GM23338 (cell line): Measurements from ENCODE around the gene ARMC7. TPM values are rescaled to one million over a fixed set of nuclear protein-coding genes. Genes with fewer than 3 reads are reported as not detected.

Experiments
- ATAC-seq: fragments of 200-7000 bp; cut with Tn5 transposase; 3 replicates; pipeline ENCODE4 v1.9.1; 2020
- DNase-seq: peaks from one replicate; pipeline ENCODE4 v3.0.0-alpha.2; 2015; ENCODE audit warnings: low spot score
- H2AFZ ChIP-seq: fragments of 200-600 bp; sonication (generic); 2 replicates; pipeline ENCODE4 v1.8.0; 2016; ENCODE audit warnings: antibody characterized with exemption, mild to moderate bottlenecking, moderate library complexity
- H3F3A ChIP-seq: fragments of 200-600 bp; sonication (generic); replicated peaks from 2 replicates; pipeline ENCODE4 v1.8.0; 2017; ENCODE audit warnings: antibody characterized with exemption, mixed run types, low read depth
- H3K27ac ChIP-seq: fragments of 200-600 bp; sonication (generic); 2 replicates; pipeline ENCODE4 v1.6.1; 2016; ENCODE audit warnings: low read depth
- H3K27me3 ChIP-seq: fragments of 200-600 bp; sonication (generic); 2 replicates; pipeline ENCODE4 v1.8.0; 2016; ENCODE audit warnings: mild to moderate bottlenecking, mixed run types, moderate library complexity; ENCODE audit not compliant: insufficient read depth
- H3K36me3 ChIP-seq: fragments of 200-600 bp; sonication (generic); 2 replicates; pipeline ENCODE4 v1.8.0; 2016; ENCODE audit warnings: mild to moderate bottlenecking; ENCODE audit not compliant: insufficient read depth
- H3K4me1 ChIP-seq: fragments of 200-600 bp; sonication (generic); 2 replicates; pipeline ENCODE4 v1.8.0; 2016; ENCODE audit warnings: mild to moderate bottlenecking, moderate library complexity; ENCODE audit not compliant: insufficient read depth
- H3K4me2 ChIP-seq: fragments of 200-600 bp; sonication (generic); 2 replicates; pipeline ENCODE4 v1.7.1; 2017; ENCODE audit warnings: mixed run types
- H3K4me3 ChIP-seq: fragments of 200-600 bp; sonication (generic); 2 replicates; pipeline ENCODE4 v1.6.1; 2016; ENCODE audit warnings: mixed run types
- H3K79me2 ChIP-seq: fragments of 200-600 bp; sonication (generic); replicated peaks from 2 replicates; pipeline ENCODE4 v1.8.0; 2017; ENCODE audit warnings: mild to moderate bottlenecking; ENCODE audit not compliant: insufficient read depth
- H3K9me2 ChIP-seq: fragments of 200-600 bp; sonication (generic); 2 replicates; pipeline ENCODE4 v1.8.0; 2017; ENCODE audit not compliant: insufficient read depth
- H4K20me1 ChIP-seq: fragments of 200-600 bp; sonication (generic); replicated peaks from 2 replicates; pipeline ENCODE4 v1.8.0; 2017; ENCODE audit warnings: mild to moderate bottlenecking; ENCODE audit not compliant: insufficient read depth
- H3K27ac Mint-ChIP-seq: 2 replicates; pipeline ENCODE4 v1.8.0; 2020; ENCODE audit warnings: inconsistent platforms, mild to moderate bottlenecking, moderate library complexity, mixed read lengths
- H3K27me3 Mint-ChIP-seq: 3 replicates; pipeline ENCODE4 v1.8.0; 2022; ENCODE audit warnings: low read depth, mild to moderate bottlenecking, moderate library complexity, mixed read lengths, inconsistent platforms; ENCODE audit not compliant: insufficient read depth, poor library complexity
- H3K36me3 Mint-ChIP-seq: 3 replicates; pipeline ENCODE4 v1.8.0; 2021; ENCODE audit warnings: low read depth, mild to moderate bottlenecking, inconsistent platforms, moderate library complexity, mixed read lengths
- H3K4me1 Mint-ChIP-seq: 3 replicates; pipeline ENCODE4 v1.8.0; 2020; ENCODE audit warnings: mild to moderate bottlenecking, inconsistent platforms, mixed read lengths
- H3K4me3 Mint-ChIP-seq: 3 replicates; pipeline ENCODE4 v1.8.0; 2021; ENCODE audit warnings: moderate library complexity, mild to moderate bottlenecking, inconsistent platforms, mixed read lengths
- H3K9me3 Mint-ChIP-seq: 3 replicates; pipeline ENCODE4 v1.8.0; 2020; ENCODE audit warnings: moderate library complexity, mild to moderate bottlenecking, inconsistent platforms, mixed read lengths
- CREB1 ChIP-seq: fragments of 250-450 bp; sonication (Bioruptor Pico); IDR thresholded peaks from 2 replicates; pipeline ENCODE4 v1.5.0; 2020; ENCODE audit warnings: low read depth, mild to moderate bottlenecking, moderate library complexity
- EZH2 ChIP-seq: fragments of 200-600 bp; sonication (generic); IDR thresholded peaks from one replicate; pipeline ENCODE4 v1.8.0; 2017; ENCODE audit warnings: antibody characterized with exemption, mild to moderate bottlenecking, low read depth; ENCODE audit not compliant: unreplicated experiment
- EZH2phosphoT487 ChIP-seq: fragments of 200-600 bp; sonication (generic); IDR thresholded peaks from one replicate; pipeline ENCODE4 v1.8.1; 2018; ENCODE audit warnings: antibody characterized with exemption; ENCODE audit not compliant: unreplicated experiment
- JUNB ChIP-seq: IDR thresholded peaks from one replicate; pipeline ENCODE4 v1.6.1; 2016; ENCODE audit warnings: antibody characterized with exemption; ENCODE audit not compliant: unreplicated experiment
- NANOG ChIP-seq: IDR thresholded peaks from 2 replicates; pipeline ENCODE4 v1.6.1; 2016; ENCODE audit warnings: antibody characterized with exemption, borderline replicate concordance
- POLR2AphosphoS5 ChIP-seq: IDR thresholded peaks from 2 replicates; pipeline ENCODE4 v1.6.1; 2016; ENCODE audit warnings: antibody characterized with exemption, low read depth
- STAT1 ChIP-seq: IDR thresholded peaks from one replicate; pipeline ENCODE4 v1.6.1; 2016; ENCODE audit warnings: antibody characterized with exemption; ENCODE audit not compliant: unreplicated experiment
- ZNF114 ChIP-seq: fragments of 250-450 bp; sonication (Bioruptor Pico); IDR thresholded peaks from 2 replicates; pipeline ENCODE4 v1.5.0; 2020; ENCODE audit warnings: mild to moderate bottlenecking, moderate library complexity
- ZNF331 ChIP-seq: fragments of 250-450 bp; sonication (Bioruptor Pico); IDR thresholded peaks from 2 replicates; pipeline ENCODE4 v1.5.0; 2020; ENCODE audit warnings: low read depth, mild to moderate bottlenecking, moderate library complexity
- polyA plus RNA-seq: library from polyadenylated mRNA; unstranded; fragments of >200 nt; fragmentation: Nextera tagmentation; extraction: Ambion mirVana; gene quantifications from 2 replicates; pipeline ENCODE4 v1.2.1, GENCODE V29; 2016
- total RNA-seq: library from RNA; depleted of rRNA; stranded (reverse); fragments of >200 nt; shearing (Covaris generic); gene quantifications from 2 replicates; pipeline ENCODE4 v1.2.3, GENCODE V29; 2014
- TF ChIP-seq, protein P1 (sequence below): IDR thresholded peaks from one replicate; pipeline ENCODE4 v1.6.1; 2018; ENCODE audit warnings: antibody characterized with exemption; ENCODE audit not compliant: unreplicated experiment
- TF ChIP-seq, protein P2 (sequence below): IDR thresholded peaks from 2 replicates; pipeline ENCODE4 v1.6.1; 2016; ENCODE audit warnings: antibody characterized with exemption
- TF ChIP-seq, protein P3 (sequence below), 2 experiments: fragments of 200-600 bp in 1 of 2; sonication (generic) in 1 of 2; conservative IDR thresholded peaks; 2 replicates each; pipeline versions ENCODE4 v1.5.1 to v1.6.1; 2016 to 2017; ENCODE audit warnings: antibody characterized with exemption in 2 of 2, low read depth in 2 of 2, mild to moderate bottlenecking in 2 of 2, moderate library complexity in 1 of 2

ARMC7 gene
- total and polyA plus RNA-seq, 2 experiments from 2014 or later: 5.6 to 8.4 TPM

DNA sequence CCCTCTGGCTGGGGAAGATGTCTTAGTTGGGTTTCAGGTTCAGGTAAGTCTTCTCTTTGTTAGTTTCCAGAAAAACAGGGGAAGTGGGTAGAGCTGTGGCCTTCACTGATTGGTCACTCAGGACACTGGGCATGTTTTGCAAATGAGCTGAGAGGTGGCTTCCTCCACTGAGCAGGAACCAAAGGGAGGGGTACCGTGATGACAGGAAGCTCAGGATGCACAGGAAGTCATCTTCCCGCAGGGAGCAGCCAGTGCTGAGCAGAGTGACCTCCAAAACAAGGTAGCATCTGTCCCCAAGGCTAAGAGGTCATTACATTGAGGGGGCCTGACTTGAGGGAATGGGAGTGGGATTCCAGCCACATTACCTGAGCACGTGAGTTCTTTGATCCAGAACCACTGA is 16.2 kb downstream of the ARMC7 start (continued):
- TF ChIP-seq, protein P1, sequence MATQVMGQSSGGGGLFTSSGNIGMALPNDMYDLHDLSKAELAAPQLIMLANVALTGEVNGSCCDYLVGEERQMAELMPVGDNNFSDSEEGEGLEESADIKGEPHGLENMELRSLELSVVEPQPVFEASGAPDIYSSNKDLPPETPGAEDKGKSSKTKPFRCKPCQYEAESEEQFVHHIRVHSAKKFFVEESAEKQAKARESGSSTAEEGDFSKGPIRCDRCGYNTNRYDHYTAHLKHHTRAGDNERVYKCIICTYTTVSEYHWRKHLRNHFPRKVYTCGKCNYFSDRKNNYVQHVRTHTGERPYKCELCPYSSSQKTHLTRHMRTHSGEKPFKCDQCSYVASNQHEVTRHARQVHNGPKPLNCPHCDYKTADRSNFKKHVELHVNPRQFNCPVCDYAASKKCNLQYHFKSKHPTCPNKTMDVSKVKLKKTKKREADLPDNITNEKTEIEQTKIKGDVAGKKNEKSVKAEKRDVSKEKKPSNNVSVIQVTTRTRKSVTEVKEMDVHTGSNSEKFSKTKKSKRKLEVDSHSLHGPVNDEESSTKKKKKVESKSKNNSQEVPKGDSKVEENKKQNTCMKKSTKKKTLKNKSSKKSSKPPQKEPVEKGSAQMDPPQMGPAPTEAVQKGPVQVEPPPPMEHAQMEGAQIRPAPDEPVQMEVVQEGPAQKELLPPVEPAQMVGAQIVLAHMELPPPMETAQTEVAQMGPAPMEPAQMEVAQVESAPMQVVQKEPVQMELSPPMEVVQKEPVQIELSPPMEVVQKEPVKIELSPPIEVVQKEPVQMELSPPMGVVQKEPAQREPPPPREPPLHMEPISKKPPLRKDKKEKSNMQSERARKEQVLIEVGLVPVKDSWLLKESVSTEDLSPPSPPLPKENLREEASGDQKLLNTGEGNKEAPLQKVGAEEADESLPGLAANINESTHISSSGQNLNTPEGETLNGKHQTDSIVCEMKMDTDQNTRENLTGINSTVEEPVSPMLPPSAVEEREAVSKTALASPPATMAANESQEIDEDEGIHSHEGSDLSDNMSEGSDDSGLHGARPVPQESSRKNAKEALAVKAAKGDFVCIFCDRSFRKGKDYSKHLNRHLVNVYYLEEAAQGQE: no peak
- no peak for TF ChIP-seq STAT1
- TF ChIP-seq EZH2phosphoT487: no peak
- TF ChIP-seq NANOG: no peak
- TF ChIP-seq, protein P2, sequence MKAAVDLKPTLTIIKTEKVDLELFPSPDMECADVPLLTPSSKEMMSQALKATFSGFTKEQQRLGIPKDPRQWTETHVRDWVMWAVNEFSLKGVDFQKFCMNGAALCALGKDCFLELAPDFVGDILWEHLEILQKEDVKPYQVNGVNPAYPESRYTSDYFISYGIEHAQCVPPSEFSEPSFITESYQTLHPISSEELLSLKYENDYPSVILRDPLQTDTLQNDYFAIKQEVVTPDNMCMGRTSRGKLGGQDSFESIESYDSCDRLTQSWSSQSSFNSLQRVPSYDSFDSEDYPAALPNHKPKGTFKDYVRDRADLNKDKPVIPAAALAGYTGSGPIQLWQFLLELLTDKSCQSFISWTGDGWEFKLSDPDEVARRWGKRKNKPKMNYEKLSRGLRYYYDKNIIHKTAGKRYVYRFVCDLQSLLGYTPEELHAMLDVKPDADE: no peak
- no peak for TF ChIP-seq JUNB
- TF ChIP-seq, protein P3, sequence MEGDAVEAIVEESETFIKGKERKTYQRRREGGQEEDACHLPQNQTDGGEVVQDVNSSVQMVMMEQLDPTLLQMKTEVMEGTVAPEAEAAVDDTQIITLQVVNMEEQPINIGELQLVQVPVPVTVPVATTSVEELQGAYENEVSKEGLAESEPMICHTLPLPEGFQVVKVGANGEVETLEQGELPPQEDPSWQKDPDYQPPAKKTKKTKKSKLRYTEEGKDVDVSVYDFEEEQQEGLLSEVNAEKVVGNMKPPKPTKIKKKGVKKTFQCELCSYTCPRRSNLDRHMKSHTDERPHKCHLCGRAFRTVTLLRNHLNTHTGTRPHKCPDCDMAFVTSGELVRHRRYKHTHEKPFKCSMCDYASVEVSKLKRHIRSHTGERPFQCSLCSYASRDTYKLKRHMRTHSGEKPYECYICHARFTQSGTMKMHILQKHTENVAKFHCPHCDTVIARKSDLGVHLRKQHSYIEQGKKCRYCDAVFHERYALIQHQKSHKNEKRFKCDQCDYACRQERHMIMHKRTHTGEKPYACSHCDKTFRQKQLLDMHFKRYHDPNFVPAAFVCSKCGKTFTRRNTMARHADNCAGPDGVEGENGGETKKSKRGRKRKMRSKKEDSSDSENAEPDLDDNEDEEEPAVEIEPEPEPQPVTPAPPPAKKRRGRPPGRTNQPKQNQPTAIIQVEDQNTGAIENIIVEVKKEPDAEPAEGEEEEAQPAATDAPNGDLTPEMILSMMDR (conservative IDR thresholded peaks at IDR 0.05; ENCODE audit: low read depth in 2 of 2): no peak
- no peak for TF ChIP-seq POLR2AphosphoS5
- no peak for TF ChIP-seq EZH2
- TF ChIP-seq ZNF114: no peak

DNA sequence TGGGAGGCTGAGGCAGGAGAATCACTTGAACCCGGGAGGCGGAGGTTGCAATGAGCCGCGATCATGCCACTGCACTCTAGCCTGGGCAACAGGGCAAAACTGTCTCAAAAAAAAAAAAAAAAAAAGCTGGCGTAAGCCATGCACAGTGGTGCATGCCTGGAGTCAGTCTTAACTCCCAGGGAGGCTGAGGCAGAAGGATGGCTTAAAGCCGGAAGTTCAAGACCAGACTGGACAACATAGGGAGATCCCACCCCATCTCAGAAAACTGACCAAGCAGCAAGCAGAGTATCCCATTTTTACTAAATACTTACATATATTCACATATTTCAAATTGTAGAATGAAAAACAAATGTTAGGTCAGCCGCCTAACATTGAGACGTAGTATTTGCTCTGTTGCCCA is 17.2 kb downstream of the ARMC7 start:
- Histone ChIP-seq H3K4me1 (peaks cover 10% of the 10 kb centered on the region), H3K36me3 (no peaks in the 10 kb centered on the region), H3K27ac (no peak overlapping the region), H4K20me1 (peaks cover 4% of the 10 kb centered on the region; the same call in 1 of the 2 replicates), H3K79me2 (peaks cover 7% of the 10 kb centered on the region), H3K4me3 (no peak overlapping the region), H2AFZ (no peak overlapping the region), H3F3A (peaks cover 27% of the 10 kb centered on the region), H3K27me3 (no peaks in the 10 kb centered on the region), H3K9me2 (0 out of 2 replicates have a peak, but pooled peaks cover 4% of the 10 kb centered on the region), H3K4me2 (no peak overlapping the region)
- H3K9me3 Mint-ChIP-seq: no peaks in the 10 kb centered on the region; the same call in 2 of the 3 replicates
- no peak overlapping the region for H3K4me3 Mint-ChIP-seq
- H3K36me3 Mint-ChIP-seq: peaks cover 17% of the 10 kb centered on the region
- no peak for DNase-seq
- H3K4me1 Mint-ChIP-seq: peaks cover 11% of the 10 kb centered on the region
- no peak for ATAC-seq
- H3K27me3 Mint-ChIP-seq: peaks cover 15% of the 10 kb centered on the region
- H3K27ac Mint-ChIP-seq: no peak overlapping the region
- TF ChIP-seq, protein P3 (conservative IDR thresholded peaks at IDR 0.05; ENCODE audit: low read depth in 2 of 2): no peak
- TF ChIP-seq ZNF331 (no peak), EZH2phosphoT487 (no peak), POLR2AphosphoS5 (no peak), NANOG (no peak), STAT1 (no peak), ZNF114 (no peak), JUNB (no peak), CREB1 (CRISPR knock-in tag) (no peak)
- TF ChIP-seq, protein P1: no peak
